PC-9 (cell line): Measurements from ENCODE around the gene CBLN3. TPM values are rescaled to one million over a fixed set of nuclear protein-coding genes. Genes with fewer than 3 reads are reported as not detected.
A peak's percentile ranks its signal among the peaks of the same experiment; 100 is the strongest.

Experiments
- BruUV-seq: library from RNA; stranded (reverse); fragments of 400-500 nt; replicated peaks from 2 replicates; lab custom pipeline; 2021; lab: Mats Ljungman, UMichigan
- CTCF ChIA-PET: fragments of 300-600 bp; sonication (Branson Sonifier 250); formaldehyde crosslinking; loops from one replicate; lab custom pipeline; 2022; ENCODE audit warnings: antibody characterized with exemption; lab: Charles Lee
- POLR2A ChIA-PET: fragments of 300-600 bp; sonication (Branson Sonifier 250); formaldehyde crosslinking; loops from one replicate; lab custom pipeline; 2022; ENCODE audit warnings: antibody characterized with exemption; ENCODE audit not compliant: unreplicated experiment; lab: Charles Lee
- DNase-seq, 2 experiments: peaks; one replicate each; pipeline versions ENCODE4 v3.0.0 to v3.0.0-alpha.2; 2015 to 2022; ENCODE audit warnings: mixed read lengths in 1 of 2
- H2AFZ ChIP-seq: fragments of 200-600 bp; sonication (generic); 2 replicates; pipeline ENCODE4 v1.8.1; 2017; ENCODE audit warnings: antibody characterized with exemption
- H3F3A ChIP-seq: fragments of 200-600 bp; sonication (generic); 2 replicates; pipeline ENCODE4 v1.8.1; 2017; ENCODE audit warnings: antibody characterized with exemption, mild to moderate bottlenecking, low read depth; ENCODE audit not compliant: insufficient read depth
- H3K27ac ChIP-seq: fragments of 200-600 bp; sonication (generic); 2 replicates; pipeline ENCODE4 v1.6.1; 2016; ENCODE audit warnings: mixed run types
- H3K27me3 ChIP-seq: fragments of 200-600 bp; sonication (generic); 2 replicates; pipeline ENCODE4 v1.6.1; 2016; ENCODE audit warnings: low read depth, mixed run types; ENCODE audit not compliant: insufficient read depth
- H3K36me3 ChIP-seq: fragments of 200-600 bp; sonication (generic); 2 replicates; pipeline ENCODE4 v1.6.1; 2016; ENCODE audit warnings: low read depth, mixed run types
- H3K4me1 ChIP-seq: fragments of 200-600 bp; sonication (generic); replicated peaks from 2 replicates; pipeline ENCODE4 v1.6.1; 2016; ENCODE audit warnings: mixed run types; ENCODE audit not compliant: insufficient read depth
- H3K4me2 ChIP-seq: fragments of 200-600 bp; sonication (generic); 2 replicates; pipeline ENCODE4 v1.6.1; 2017; ENCODE audit warnings: mixed run types
- H3K4me3 ChIP-seq: fragments of 200-600 bp; sonication (generic); 2 replicates; pipeline ENCODE4 v1.6.1; 2016; ENCODE audit warnings: mixed run types
- H3K79me2 ChIP-seq: fragments of 200-600 bp; sonication (generic); 2 replicates; pipeline ENCODE4 v1.6.1; 2017; ENCODE audit warnings: low read depth, mixed run types
- H3K9me2 ChIP-seq: fragments of 200-600 bp; sonication (generic); 2 replicates; pipeline ENCODE4 v1.8.1; 2017; ENCODE audit warnings: mild to moderate bottlenecking; ENCODE audit not compliant: insufficient read depth
- H3K9me3 ChIP-seq: fragments of 200-600 bp; sonication (generic); 2 replicates; pipeline ENCODE4 v1.8.1; 2016; ENCODE audit warnings: low read depth; ENCODE audit not compliant: insufficient read depth
- H4K20me1 ChIP-seq: fragments of 200-600 bp; sonication (generic); 2 replicates; pipeline ENCODE4 v1.8.1; 2017; ENCODE audit not compliant: insufficient read depth
- CTCF ChIP-seq: fragments of 200-600 bp; sonication (generic); conservative IDR thresholded peaks from 2 replicates; pipeline ENCODE4 v1.6.1; 2017; ENCODE audit warnings: mixed run types, antibody characterized with exemption, mild to moderate bottlenecking, moderate library complexity
- EZH2 ChIP-seq: fragments of 200-600 bp; sonication (generic); IDR thresholded peaks from 2 replicates; pipeline ENCODE4 v1.8.0; 2017; ENCODE audit warnings: antibody characterized with exemption, low read depth
- intact Hi-C: fragments of 100-400 bp; cut with micrococcal nuclease; formaldehyde crosslinking; loops from one replicate; pipeline ENCODE4 v1.10.0; 2022; ENCODE audit not compliant: unreplicated experiment
- total RNA-seq: library from RNA; stranded (reverse); gene quantifications from 2 replicates; pipeline ENCODE4 v1.2.3, GENCODE V29; 2021

Gene CBLN3
- total RNA-seq, 1 experiment from 2014 or later: 8.3 TPM

- peak overlapping the region; percentile 40; the same call in 1 of the 2 replicates for H3K4me2 ChIP-seq
- H3K79me2 ChIP-seq: peaks cover 6% of the 10 kb centered on the region
- intact Hi-C loops: no loop called here
- peaks cover 18% of the 10 kb centered on the region; the same call in 1 of the 2 replicates for H3F3A ChIP-seq
- no peak overlapping the region for H3K4me3 ChIP-seq
- BruUV-seq: no TSS peak
- no peaks in the 10 kb centered on the region for H3K36me3 ChIP-seq
- no peaks in the 10 kb centered on the region for H3K9me3 ChIP-seq
- no peak overlapping the region; the same call in 1 of the 2 replicates for H2AFZ ChIP-seq
- H3K9me2 ChIP-seq: no peaks in the 10 kb centered on the region
- TF ChIP-seq CTCF (no peak), EZH2 (no peak)
- peak overlapping the region; percentile 28; the same call in 1 of the 2 replicates for H3K27ac ChIP-seq
- peak in 1 of 2 experiments; percentile 52 for DNase-seq
- H4K20me1 ChIP-seq: no peaks in the 10 kb centered on the region
- ChIA-PET POLR2A (interaction anchor here (0.7 kb wide), 1 partner anchor 90 kb away, joined by 3 read pairs; no protein-coding TSS in a partner anchor), CTCF (no interaction called here)
- H3K27me3 ChIP-seq: no peaks in the 10 kb centered on the region
- peaks cover 19% of the 10 kb centered on the region for H3K4me1 ChIP-seq
Observed at GRCh38 chr14:24425704-24426103, 3.8 kb downstream of the CBLN3 start.

GRCh38 chr14:24422694-24423601, 6.5 kb downstream of the CBLN3 start:
- CTCF ChIA-PET: no interaction called here
- POLR2A ChIA-PET: no interaction called here

GRCh38 chr14:24422261-24422660, 7.2 kb downstream of the CBLN3 start:
- no peaks in the 10 kb centered on the region for H3K79me2 ChIP-seq
- BruUV-seq: no TSS peak
- no peak overlapping the region for H3K4me2 ChIP-seq
- intact Hi-C loops: no loop called here
- TF ChIP-seq EZH2: no peak
- no peak for TF ChIP-seq CTCF
- peaks cover 19% of the 10 kb centered on the region for H3K4me1 ChIP-seq
- no peaks in the 10 kb centered on the region for H3K36me3 ChIP-seq
- H3K9me2 ChIP-seq: no peaks in the 10 kb centered on the region
- DNase-seq: no peak
- H3K27ac ChIP-seq: no peak overlapping the region
- ChIA-PET POLR2A (no interaction called here), CTCF (no interaction called here)
- no peaks in the 10 kb centered on the region for H3K9me3 ChIP-seq
- no peak overlapping the region for H2AFZ ChIP-seq
- no peaks in the 10 kb centered on the region for H4K20me1 ChIP-seq
- peaks cover 18% of the 10 kb centered on the region; the same call in 1 of the 2 replicates for H3F3A ChIP-seq
- H3K27me3 ChIP-seq: no peaks in the 10 kb centered on the region
- H3K4me3 ChIP-seq: no peak overlapping the region

More at GRCh38 chr14:24422694-24423601, 6.5 kb downstream of the CBLN3 start:
- H4K20me1 ChIP-seq: no peaks in the 10 kb centered on the region
- DNase-seq: no peak
- no peak overlapping the region for H2AFZ ChIP-seq
- no peak overlapping the region for H3K4me2 ChIP-seq
- no peaks in the 10 kb centered on the region for H3K27me3 ChIP-seq
- intact Hi-C loops: no loop called here
- H3F3A ChIP-seq: peaks cover 18% of the 10 kb centered on the region; the same call in 1 of the 2 replicates
- H3K4me3 ChIP-seq: no peak overlapping the region
- H3K9me2 ChIP-seq: no peaks in the 10 kb centered on the region
- TF ChIP-seq EZH2 (no peak), CTCF (no peak)
- H3K27ac ChIP-seq: no peak overlapping the region
- no peaks in the 10 kb centered on the region for H3K79me2 ChIP-seq
- no peaks in the 10 kb centered on the region for H3K36me3 ChIP-seq
- BruUV-seq: no TSS peak
- H3K9me3 ChIP-seq: no peaks in the 10 kb centered on the region
- H3K4me1 ChIP-seq: peaks cover 19% of the 10 kb centered on the region
